GM19452 (cell line): ENCODE results near the gene KIF15.
"Not testable (repeated sequence)": the region's sequence is repeated elsewhere in the genome, so short reads cannot be mapped to it uniquely, and the experiment has no call there.

Experiments used
- ATAC-seq: cut with Tn5 transposase; IDR thresholded peaks from one replicate; pipeline ENCODE4 v1.9.1; 2021; ENCODE audit not compliant: unreplicated experiment

Gene KIF15

GRCh38 chr3:44825264-44825925, 63.8 kb downstream of the KIF15 start:
- ATAC-seq, result no peak

- ATAC-seq, result no peak
Observed at GRCh38 chr3:44827196-44827595, 65.6 kb downstream of the KIF15 start.

GRCh38 chr3:44831232-44831631, 69.6 kb downstream of the KIF15 start:
- ATAC-seq, result no peak

- no peak for ATAC-seq
Observed at GRCh38 chr3:44832032-44832431, 70.4 kb downstream of the KIF15 start.

- ATAC-seq, result no peak
Observed at GRCh38 chr3:44832965-44833364, 71.4 kb downstream of the KIF15 start.

GRCh38 chr3:44833394-44833793, 71.8 kb downstream of the KIF15 start:
- ATAC-seq, result no peak

- ATAC-seq, result no peak
Observed at GRCh38 chr3:44835684-44836083, 74.1 kb downstream of the KIF15 start.

GRCh38 chr3:44842376-44842775, 80.8 kb downstream of the KIF15 start:
- no peak for ATAC-seq

- no peak for ATAC-seq
Observed at GRCh38 chr3:44845528-44846520, 84.2 kb downstream of the KIF15 start.

GRCh38 chr3:44848634-44849033, 87.0 kb downstream of the KIF15 start:
- ATAC-seq, result no peak

- ATAC-seq, result not testable (repeated sequence)
Observed at GRCh38 chr3:44856663-44857062, 95.1 kb downstream of the KIF15 start.

GRCh38 chr3:44860117-44860516, 98.5 kb downstream of the KIF15 start:
- ATAC-seq, result no peak

GRCh38 chr3:44861412-44862225, 100.0 kb downstream of the KIF15 start, which contains the start of gene TMEM42:
Gene TMEM42 (plus strand): TSS chr3:44861912. CDS start chr3:44861925, 13 bp downstream.
- ATAC-seq, result peak; percentile 93

- ATAC-seq, result peak; percentile 33
Observed at GRCh38 chr3:44862226-44862637, 100.6 kb downstream of the KIF15 start.

GRCh38 chr3:44865272-44866035, 103.9 kb downstream of the KIF15 start:
- ATAC-seq, result no peak

- no peak for ATAC-seq
Observed at GRCh38 chr3:44867421-44868111, 106.0 kb downstream of the KIF15 start.

GRCh38 chr3:44870375-44871061, 108.9 kb downstream of the KIF15 start:
- no peak for ATAC-seq

GRCh38 chr3:44874308-44874707, 112.7 kb downstream of the KIF15 start, which contains the start of gene TGM4:
Gene TGM4 (plus strand): TSS chr3:44874608. CDS start chr3:44874679, 71 bp downstream.
- no peak for ATAC-seq

GRCh38 chr3:44875596-44875995, 114.0 kb downstream of the KIF15 start:
- no peak for ATAC-seq
